Erythroblast (primary cell): ENCODE results near the gene MAP3K5.

Experiments used
- GATA1 ChIP-seq: IDR thresholded peaks from 2 replicates; pipeline ENCODE4 v1.6.1; 2011; ENCODE audit warnings: low read depth, mild to moderate bottlenecking, control low read depth, low read length, moderate library complexity
- POLR2A ChIP-seq: IDR thresholded peaks from 2 replicates; pipeline ENCODE4 v1.6.1; 2011; ENCODE audit warnings: mild to moderate bottlenecking, low read length

DNA sequence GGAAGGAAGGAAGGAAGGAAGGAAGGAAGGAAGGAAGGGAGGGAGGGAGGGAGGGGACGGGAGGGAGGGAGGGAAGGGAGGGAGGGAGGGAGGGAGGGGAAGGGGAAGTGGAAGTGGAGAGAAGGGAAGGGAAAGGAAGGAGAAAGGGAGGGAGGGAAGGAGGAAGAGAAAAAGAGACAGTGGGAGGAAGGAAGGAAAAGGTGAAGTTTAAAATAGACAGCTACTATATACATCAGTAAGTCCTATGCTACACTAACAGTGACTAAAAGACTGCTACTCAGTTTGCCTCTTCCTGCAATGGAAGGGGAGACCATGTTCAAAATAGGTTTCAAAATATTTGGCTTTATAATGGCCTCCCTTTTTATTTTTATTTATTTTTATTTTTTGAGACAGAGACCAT, 22.5 kb downstream of the MAP3K5 start:
- no peak for TF ChIP-seq GATA1
- TF ChIP-seq POLR2A, result no peak
